K562 (cell line): ENCODE results near the gene SLC6A8. TPM values are rescaled to one million over a fixed set of nuclear protein-coding genes. Genes with fewer than 3 reads are reported as not detected.

Experiments used
- ATAC-seq: fragments of 200-7000 bp; cut with Tn5 transposase; 3 replicates; pipeline ENCODE4 v1.9.1; 2020; ENCODE audit warnings: moderate library complexity
- BruUV-seq: library from RNA; stranded (reverse); fragments of 400-500 nt; replicated peaks from 2 replicates; lab custom pipeline; 2021; lab: Mats Ljungman, UMichigan
- CTCF ChIA-PET: fragments of 300-600 bp; formaldehyde crosslinking; extraction: SDS; loops from one replicate; lab custom pipeline; 2021; ENCODE audit warnings: low intra/inter-chr PET ratio; lab: Yijun Ruan, JAX
- POLR2A ChIA-PET: fragments of 300-600, 350-650 bp; sonication (Branson Sonifier 250); formaldehyde crosslinking; extraction: SDS; loops from one replicate; lab custom pipeline; 2021; ENCODE audit warnings: antibody characterized with exemption, inconsistent platforms; lab: Yijun Ruan, JAX
- DNase-seq, 4 experiments: peaks; one replicate each; pipeline versions ENCODE4 v3.0.0 to v3.0.0-alpha.2; 2011 to 2018; ENCODE audit warnings: low spot score in 3 of 4, mixed read lengths in 3 of 4; ENCODE audit errors: extremely low read depth in 1 of 4
- FAIRE-seq: peaks from 2 replicates; lab custom pipeline; 2011; peaks lifted over from hg19 to GRCh38; lab: Jason Lieb, UNC
- H2AFZ ChIP-seq: 2 replicates; pipeline ENCODE4 v1.6.0; 2011; ENCODE audit warnings: low read depth, low read length, control low read depth, inconsistent platforms
- H3K27ac ChIP-seq: fragments of 200-600 bp; 3 replicates; pipeline ENCODE4 v1.8.0; 2011; ENCODE audit warnings: low read depth, mild to moderate bottlenecking, control low read depth, inconsistent platforms, low read length, moderate library complexity, mixed read lengths; ENCODE audit errors: extremely low read depth
- H3K27me3 ChIP-seq, 2 experiments: fragments of 300-600 bp in 1 of 2; 2 replicates in 1 of 2; 3 replicates in 1 of 2; pipeline versions ENCODE4 v1.6.0 to v1.8.0; 2011; ENCODE audit warnings: inconsistent platforms in 2 of 2, low read length in 2 of 2, mild to moderate bottlenecking in 1 of 2, mixed read lengths in 1 of 2, moderate library complexity in 1 of 2; ENCODE audit not compliant: control insufficient read depth in 2 of 2, insufficient read depth in 2 of 2
- H3K36me3 ChIP-seq: fragments of 300-600 bp; 3 replicates; pipeline ENCODE4 v1.8.0; 2011; ENCODE audit warnings: mild to moderate bottlenecking, low read length, inconsistent platforms; ENCODE audit not compliant: control insufficient read depth, insufficient read depth
- H3K4me1 ChIP-seq, 2 experiments: fragments of 200-600 bp in 1 of 2; replicated peaks in 1 of 2; 2 replicates in 1 of 2; 3 replicates in 1 of 2; pipeline versions ENCODE4 v1.5.1 to v1.8.0; 2011; ENCODE audit warnings: inconsistent platforms in 2 of 2, low read length in 2 of 2, mild to moderate bottlenecking in 1 of 2, mixed read lengths in 1 of 2, moderate library complexity in 1 of 2; ENCODE audit not compliant: control insufficient read depth in 2 of 2, insufficient read depth in 2 of 2
- H3K4me2 ChIP-seq: 2 replicates; pipeline ENCODE4 v1.6.1; 2011; ENCODE audit warnings: low read length, control low read depth, inconsistent platforms, mixed read lengths; ENCODE audit not compliant: insufficient read depth
- H3K4me3 ChIP-seq: fragments of 200-600 bp; sonication (generic), shearing (Covaris generic); 2 replicates; pipeline ENCODE4 v1.5.1; 2016; ENCODE audit warnings: control low read depth, inconsistent platforms
- H3K79me2 ChIP-seq: fragments of 200-600 bp; 3 replicates; pipeline ENCODE4 v1.8.0; 2011; ENCODE audit warnings: low read length, inconsistent platforms; ENCODE audit not compliant: control insufficient read depth, insufficient read depth
- H3K9ac ChIP-seq, 2 experiments: 2 replicates each; pipeline versions ENCODE4 v1.6.0 to v1.6.1; 2011; ENCODE audit warnings: low read depth in 2 of 2, low read length in 2 of 2, control low read depth in 1 of 2, inconsistent platforms in 1 of 2, mild to moderate bottlenecking in 1 of 2, mixed read lengths in 1 of 2; ENCODE audit not compliant: insufficient read depth in 1 of 2
- H3K9me1 ChIP-seq: one replicate; pipeline ENCODE4 v1.6.0; 2011; ENCODE audit warnings: inconsistent platforms, mild to moderate bottlenecking, low read length, moderate library complexity; ENCODE audit not compliant: control insufficient read depth, insufficient read depth
- H3K9me3 ChIP-seq: replicated peaks from 2 replicates; pipeline ENCODE4 v1.5.1; 2011; ENCODE audit warnings: low read depth, low read length, inconsistent platforms; ENCODE audit not compliant: control insufficient read depth, insufficient read depth
- H4K20me1 ChIP-seq: replicated peaks from 2 replicates; pipeline ENCODE4 v1.6.1; 2011; ENCODE audit warnings: low read length, inconsistent platforms, mixed read lengths; ENCODE audit not compliant: control insufficient read depth, insufficient read depth
- BHLHE40 ChIP-seq: IDR thresholded peaks from 2 replicates; pipeline ENCODE4 v1.6.1; 2011; ENCODE audit warnings: low read length, improper control_type of control experiment
- NCOA4 ChIP-seq: fragments of 450-650 bp; IDR thresholded peaks from 2 replicates; pipeline ENCODE4 v1.6.1; 2018; ENCODE audit warnings: mild to moderate bottlenecking; ENCODE audit not compliant: partially characterized antibody
- RAD51 ChIP-seq: fragments of 450-650 bp; IDR thresholded peaks from 2 replicates; pipeline ENCODE4 v1.7.1; 2016; ENCODE audit warnings: low read depth, mild to moderate bottlenecking, borderline replicate concordance
- RCOR1 ChIP-seq, 2 experiments: IDR thresholded peaks; 2 replicates each; pipeline ENCODE4 v1.6.1; 2012; ENCODE audit warnings: low read depth in 2 of 2, low read length in 2 of 2, borderline replicate concordance in 1 of 2, improper control_type of control experiment in 1 of 2
- SMC3 ChIP-seq: conservative IDR thresholded peaks from 2 replicates; pipeline ENCODE4 v1.6.1; 2011; ENCODE audit warnings: low read depth, low read length, improper control_type of control experiment; ENCODE audit not compliant: insufficient read depth
- ZNF134 ChIP-seq: fragments of 250-450 bp; sonication (Bioruptor Pico); conservative IDR thresholded peaks from 2 replicates; pipeline ENCODE4 v1.4.0; 2020
- ZNF384 ChIP-seq: IDR thresholded peaks from 2 replicates; pipeline ENCODE4 v1.6.1; 2012; ENCODE audit warnings: low read depth, low read length, improper control_type of control experiment
- WGBS: fragments of 100-300 bp; shearing (Covaris generic); methylation state at CpG from one replicate; pipeline ENCODE4 v1.1.6; 2016; ENCODE audit warnings: low coverage, mixed read lengths; ENCODE audit not compliant: insufficient coverage; ENCODE audit errors: missing lambda C conversion rate; 5-methylcytosine and 5-hydroxymethylcytosine counted together
- in situ Hi-C: fragments of 300-500 bp; cut with MboI; formaldehyde crosslinking; loops from 4 replicates; pipeline ENCODE4 v1.15.0; 2018; ENCODE audit warnings: inconsistent platforms, mixed read lengths
- intact Hi-C: fragments of 100-400 bp; cut with micrococcal nuclease; formaldehyde crosslinking; loops from 2 replicates; pipeline ENCODE4 v1.14.2; 2022
- polyA plus RNA-seq, 8 experiments: library from polyadenylated mRNA; depleted of rRNA in 4 of 8; stranded (reverse) in 5 of 8; unstranded in 3 of 8; fragments of >200 nt; fragmentation: Nextera tagmentation in 2 of 8; fragmentation: Illumina TruSeq in 1 of 8; extraction: Ambion mirVana in 2 of 8; extraction: Trizol in 1 of 8; gene quantifications; 2 replicates each; pipeline versions ENCODE4 v1.2.1 to v1.2.3, GENCODE V29; 2011 to 2014; ENCODE audit warnings: inconsistent platforms in 1 of 8, missing spikeins in 1 of 8
- total RNA-seq, 7 experiments: library from RNA; depleted of rRNA in 6 of 7; stranded (reverse); fragments of >200 nt in 6 of 7; fragmentation: Illumina TruSeq in 2 of 7; extraction: Trizol in 2 of 7; gene quantifications; 2 replicates each; pipeline versions ENCODE4 v1.2.1 to v1.2.3, GENCODE V29; 2011 to 2021; ENCODE audit warnings: low replicate concordance in 1 of 7
- TF ChIP-seq, protein P1 (sequence below), 2 experiments: fragments of 450-650 bp in 1 of 2; sonication (generic) in 1 of 2; formaldehyde crosslinking in 1 of 2; IDR thresholded peaks in 1 of 2; conservative IDR thresholded peaks in 1 of 2; 2 replicates each; pipeline versions ENCODE4 v1.6.1 to v1.8.1; 2016 to 2023; ENCODE audit warnings: mild to moderate bottlenecking in 2 of 2, moderate library complexity in 2 of 2, inconsistent platforms in 1 of 2, missing genetic modification reagents in 1 of 2
- TF ChIP-seq, protein P2 (sequence below), 2 experiments: IDR thresholded peaks; 2 replicates each; pipeline ENCODE4 v1.6.1; 2012; ENCODE audit warnings: improper control_type of control experiment in 2 of 2, low read depth in 2 of 2, low read length in 2 of 2, borderline replicate concordance in 1 of 2
- TF ChIP-seq, protein P3 (sequence below): fragments of 250-450 bp; sonication (Bioruptor Pico); IDR thresholded peaks from 2 replicates; pipeline ENCODE4 v1.8.0; 2021; ENCODE audit warnings: borderline replicate concordance, mild to moderate bottlenecking, moderate library complexity; ENCODE audit not compliant: poor library complexity, severe bottlenecking
- TF ChIP-seq, protein P4 (sequence below): sonication (generic); formaldehyde crosslinking; IDR thresholded peaks from 2 replicates; pipeline ENCODE4 v1.8.0; 2023; ENCODE audit warnings: mild to moderate bottlenecking, missing genetic modification reagents
- TF ChIP-seq, protein P5 (sequence below), 3 experiments: IDR thresholded peaks in 2 of 3; conservative IDR thresholded peaks in 1 of 3; 2 replicates each; pipeline ENCODE4 v1.5.1; 2011 to 2012; ENCODE audit warnings: low read length in 3 of 3, mild to moderate bottlenecking in 3 of 3, control low read depth in 2 of 3, improper control_type of control experiment in 1 of 3, inconsistent platforms in 1 of 3, low read depth in 1 of 3, mixed read lengths in 1 of 3, moderate library complexity in 1 of 3; ENCODE audit not compliant: insufficient read depth in 2 of 3

SLC6A8 gene
- total and polyA plus RNA-seq, 9 of the 15 experiments (the other 6 are each of a cell fraction or from before 2014, with no cell fraction given), result 0.68 to 144 (median 34.3) TPM

DNA sequence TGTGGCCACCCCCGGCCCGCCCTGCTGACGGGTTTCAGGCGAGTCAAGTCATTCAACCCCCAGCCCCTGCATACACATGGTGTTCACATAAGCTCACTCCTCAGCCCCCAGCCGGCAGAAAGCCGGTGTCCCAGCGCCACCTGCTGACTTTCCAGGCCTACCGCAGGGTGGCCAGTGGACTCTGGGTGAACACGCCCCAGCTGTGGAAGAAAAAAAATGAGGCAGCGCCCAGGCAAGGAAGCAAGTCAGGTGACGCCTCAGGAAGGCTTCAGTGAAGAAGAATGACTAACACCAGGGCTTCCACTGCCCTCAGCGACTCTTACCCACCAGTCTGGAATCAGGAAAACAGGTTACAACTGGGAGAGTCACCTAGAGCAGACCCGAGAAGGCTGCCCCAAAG lies 20.7 kb downstream of the SLC6A8 start:
- H3K9me3 ChIP-seq, result no peaks in the 10 kb centered on the region
- no peaks in the 10 kb centered on the region; the same call in 1 of the 2 replicates for H4K20me1 ChIP-seq
- H3K36me3 ChIP-seq, result peaks cover 77% of the 10 kb centered on the region; the same call in 2 of the 3 replicates
- ChIA-PET POLR2A (interaction anchor here (0.7 to 1.6 kb wide), 7 partner anchors 10 to 967 kb away, joined by 3 to 6 read pairs (median 4); partner anchors contain the start of genes IDH3G and SSR4), CTCF (interaction anchor here (2.0 to 3.0 kb wide), 2 partner anchors 128 to 169 kb away, joined by 5 to 14 read pairs; no protein-coding TSS in a partner anchor)
- BruUV-seq, result no TSS peak
- no peak overlapping the region for H3K4me3 ChIP-seq
- intact Hi-C loops, result loop anchor here (2.0 kb wide), 1 partner anchor 98 kb away; no protein-coding TSS in a partner anchor
- H3K4me1 ChIP-seq, result peaks cover 3 to 13% of the 10 kb centered on the region in 2 experiments; a peak in 4 of 5 replicates
- H3K27ac ChIP-seq, result peak overlapping the region; percentile 60; the same call in 2 of the 3 replicates
- WGBS, result 23% methylated on average over 11 of the region's 13 CpGs
- in situ Hi-C loops, result no loop called here
- DNase-seq (peak; percentile 50 to 89 (median 65)), FAIRE-seq (peak; percentile 90), ATAC-seq (peak; percentile 98)
- peaks cover 3% of the 10 kb centered on the region for H3K9me1 ChIP-seq
- H3K4me2 ChIP-seq, result peak overlapping the region; percentile 18; the same call in 1 of the 2 replicates
- peaks cover 9% of the 10 kb centered on the region; the same call in 1 of the 3 replicates for H3K79me2 ChIP-seq
- H3K27me3 ChIP-seq, result no peaks in the 10 kb centered on the region
- peak overlapping the region in 1 of 2 experiments; percentile 55; a peak in 2 of 4 replicates for H3K9ac ChIP-seq
- no peak overlapping the region for H2AFZ ChIP-seq
- TF ChIP-seq NCOA4, result no peak
- peak; percentile 71 for TF ChIP-seq RAD51
- peak; percentile 96 for TF ChIP-seq ZNF384
- TF ChIP-seq, protein P1, sequence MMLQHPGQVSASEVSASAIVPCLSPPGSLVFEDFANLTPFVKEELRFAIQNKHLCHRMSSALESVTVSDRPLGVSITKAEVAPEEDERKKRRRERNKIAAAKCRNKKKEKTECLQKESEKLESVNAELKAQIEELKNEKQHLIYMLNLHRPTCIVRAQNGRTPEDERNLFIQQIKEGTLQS (IDR thresholded peaks at IDR 0.05), result 0 out of 2 replicates have a peak, but pooled peaks have one; percentile 33
- TF ChIP-seq, protein P1 (CRISPR knock-in tag; conservative IDR thresholded peaks at IDR 0.05), result no peak
- no peak for TF ChIP-seq ZNF134 (CRISPR knock-in tag)
- TF ChIP-seq, protein P2, sequence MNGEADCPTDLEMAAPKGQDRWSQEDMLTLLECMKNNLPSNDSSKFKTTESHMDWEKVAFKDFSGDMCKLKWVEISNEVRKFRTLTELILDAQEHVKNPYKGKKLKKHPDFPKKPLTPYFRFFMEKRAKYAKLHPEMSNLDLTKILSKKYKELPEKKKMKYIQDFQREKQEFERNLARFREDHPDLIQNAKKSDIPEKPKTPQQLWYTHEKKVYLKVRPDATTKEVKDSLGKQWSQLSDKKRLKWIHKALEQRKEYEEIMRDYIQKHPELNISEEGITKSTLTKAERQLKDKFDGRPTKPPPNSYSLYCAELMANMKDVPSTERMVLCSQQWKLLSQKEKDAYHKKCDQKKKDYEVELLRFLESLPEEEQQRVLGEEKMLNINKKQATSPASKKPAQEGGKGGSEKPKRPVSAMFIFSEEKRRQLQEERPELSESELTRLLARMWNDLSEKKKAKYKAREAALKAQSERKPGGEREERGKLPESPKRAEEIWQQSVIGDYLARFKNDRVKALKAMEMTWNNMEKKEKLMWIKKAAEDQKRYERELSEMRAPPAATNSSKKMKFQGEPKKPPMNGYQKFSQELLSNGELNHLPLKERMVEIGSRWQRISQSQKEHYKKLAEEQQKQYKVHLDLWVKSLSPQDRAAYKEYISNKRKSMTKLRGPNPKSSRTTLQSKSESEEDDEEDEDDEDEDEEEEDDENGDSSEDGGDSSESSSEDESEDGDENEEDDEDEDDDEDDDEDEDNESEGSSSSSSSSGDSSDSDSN (IDR thresholded peaks at IDR 0.05; ENCODE audit: borderline replicate concordance in 1 of 2, low read depth in 2 of 2, low read length in 2 of 2), result no peak
- peak; percentile 74; the same call in 1 of the 2 replicates for TF ChIP-seq BHLHE40
- TF ChIP-seq, protein P3, sequence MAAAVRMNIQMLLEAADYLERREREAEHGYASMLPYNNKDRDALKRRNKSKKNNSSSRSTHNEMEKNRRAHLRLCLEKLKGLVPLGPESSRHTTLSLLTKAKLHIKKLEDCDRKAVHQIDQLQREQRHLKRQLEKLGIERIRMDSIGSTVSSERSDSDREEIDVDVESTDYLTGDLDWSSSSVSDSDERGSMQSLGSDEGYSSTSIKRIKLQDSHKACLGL (CRISPR knock-in tag), result no peak
- peak in 1 of 2 experiments; percentile 46; a peak in 1 of 4 replicates for TF ChIP-seq RCOR1 (IDR thresholded peaks at IDR 0.05; ENCODE audit: borderline replicate concordance in 1 of 2, low read depth in 2 of 2, low read length in 2 of 2)
- TF ChIP-seq, protein P4, sequence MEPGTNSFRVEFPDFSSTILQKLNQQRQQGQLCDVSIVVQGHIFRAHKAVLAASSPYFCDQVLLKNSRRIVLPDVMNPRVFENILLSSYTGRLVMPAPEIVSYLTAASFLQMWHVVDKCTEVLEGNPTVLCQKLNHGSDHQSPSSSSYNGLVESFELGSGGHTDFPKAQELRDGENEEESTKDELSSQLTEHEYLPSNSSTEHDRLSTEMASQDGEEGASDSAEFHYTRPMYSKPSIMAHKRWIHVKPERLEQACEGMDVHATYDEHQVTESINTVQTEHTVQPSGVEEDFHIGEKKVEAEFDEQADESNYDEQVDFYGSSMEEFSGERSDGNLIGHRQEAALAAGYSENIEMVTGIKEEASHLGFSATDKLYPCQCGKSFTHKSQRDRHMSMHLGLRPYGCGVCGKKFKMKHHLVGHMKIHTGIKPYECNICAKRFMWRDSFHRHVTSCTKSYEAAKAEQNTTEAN (CRISPR knock-in tag), result peak; percentile 36; the same call in 1 of the 2 replicates
- TF ChIP-seq, protein P5, sequence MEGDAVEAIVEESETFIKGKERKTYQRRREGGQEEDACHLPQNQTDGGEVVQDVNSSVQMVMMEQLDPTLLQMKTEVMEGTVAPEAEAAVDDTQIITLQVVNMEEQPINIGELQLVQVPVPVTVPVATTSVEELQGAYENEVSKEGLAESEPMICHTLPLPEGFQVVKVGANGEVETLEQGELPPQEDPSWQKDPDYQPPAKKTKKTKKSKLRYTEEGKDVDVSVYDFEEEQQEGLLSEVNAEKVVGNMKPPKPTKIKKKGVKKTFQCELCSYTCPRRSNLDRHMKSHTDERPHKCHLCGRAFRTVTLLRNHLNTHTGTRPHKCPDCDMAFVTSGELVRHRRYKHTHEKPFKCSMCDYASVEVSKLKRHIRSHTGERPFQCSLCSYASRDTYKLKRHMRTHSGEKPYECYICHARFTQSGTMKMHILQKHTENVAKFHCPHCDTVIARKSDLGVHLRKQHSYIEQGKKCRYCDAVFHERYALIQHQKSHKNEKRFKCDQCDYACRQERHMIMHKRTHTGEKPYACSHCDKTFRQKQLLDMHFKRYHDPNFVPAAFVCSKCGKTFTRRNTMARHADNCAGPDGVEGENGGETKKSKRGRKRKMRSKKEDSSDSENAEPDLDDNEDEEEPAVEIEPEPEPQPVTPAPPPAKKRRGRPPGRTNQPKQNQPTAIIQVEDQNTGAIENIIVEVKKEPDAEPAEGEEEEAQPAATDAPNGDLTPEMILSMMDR (IDR thresholded peaks at IDR 0.05 in 2 of 3, conservative IDR thresholded peaks at IDR 0.05 in 1 of 3; ENCODE audit: insufficient read depth in 2 of 3, low read depth in 1 of 3, low read length in 3 of 3), result peak; percentile 85 to 90 (median 87)
- peak; percentile 78 for TF ChIP-seq SMC3
